Heart left ventricle (tissue), 13 donors: Measurements from ENCODE around the gene DLEU7.

ENCODE experiments used
- POLR2A ChIP-seq, 2 donors: fragments of 450-650 bp; IDR thresholded peaks; one replicate each; pipeline ENCODE4 v1.6.1; 2017; ENCODE audit warnings: antibody characterized with exemption in 2 of 2, mild to moderate bottlenecking in 2 of 2, moderate library complexity in 2 of 2
- TF ChIP-seq, protein P1 (sequence below), 12 donors: fragments of 200-600 bp; sonication (generic) in 4 of 12; IDR thresholded peaks; one replicate each; pipeline versions ENCODE4 v1.5.0 to v1.8.0; 2018 to 2022; ENCODE audit warnings: antibody characterized with exemption in 12 of 12, mild to moderate bottlenecking in 5 of 12
- donor health status: ischemic (EF 13 %, LVEDD 7.1; RV severe dilation, severe dysfunction).
- donor health status: DM: no; HTN: yes; CAD: no.
- donor health status: DM: no; HTN: no; CAD: no.
- donor health status: ischemic (EF 25% LVEDD 6.9; RV normal size, moderate dysfunction).
- donor health status: ischemic (EF 25% LVEDD 5.7; RV mildly dilated, moderate dysfunction).
- donor health status: ischemic (EF 35%, LVEDD 5.7; RV mildly dilated, moderate dysfunction).
- donor health status: nonischemic (EF 11% LVEDD 7.7; RV severe dilation, severe dysfunction).
- donor health status: DM: yes; HTN: yes; CAD: no.
- donor health status: PGD.
- donor health status: ischemic (EF 29% LVEDD 5.4; RV normal size, mild dysfunction).
- donor health status: nonischemic (EF 23%, LVEDD 6.1; RV moderate dilation, normal function).

DNA sequence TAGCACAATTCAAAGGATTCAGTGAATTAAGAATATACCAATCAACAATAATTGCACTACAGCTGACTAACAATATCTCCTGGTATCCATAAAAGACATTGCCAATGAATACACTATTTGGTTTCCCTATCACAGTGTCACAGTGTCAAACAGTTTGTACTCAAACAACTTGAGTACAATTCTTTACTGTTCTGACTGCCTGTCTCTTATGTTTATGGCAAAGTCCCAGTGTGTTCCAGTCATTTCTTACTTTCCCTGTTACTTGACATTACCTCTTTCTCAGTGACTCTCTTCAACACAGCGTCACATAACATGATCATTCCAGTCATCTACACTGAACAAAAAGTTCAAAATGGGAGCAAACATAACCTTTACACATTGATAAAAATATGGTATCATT is 44.9 kb upstream of the DLEU7 start:
- no peak for TF ChIP-seq POLR2A (IDR thresholded peaks at IDR 0.05)
- TF ChIP-seq, protein P1, sequence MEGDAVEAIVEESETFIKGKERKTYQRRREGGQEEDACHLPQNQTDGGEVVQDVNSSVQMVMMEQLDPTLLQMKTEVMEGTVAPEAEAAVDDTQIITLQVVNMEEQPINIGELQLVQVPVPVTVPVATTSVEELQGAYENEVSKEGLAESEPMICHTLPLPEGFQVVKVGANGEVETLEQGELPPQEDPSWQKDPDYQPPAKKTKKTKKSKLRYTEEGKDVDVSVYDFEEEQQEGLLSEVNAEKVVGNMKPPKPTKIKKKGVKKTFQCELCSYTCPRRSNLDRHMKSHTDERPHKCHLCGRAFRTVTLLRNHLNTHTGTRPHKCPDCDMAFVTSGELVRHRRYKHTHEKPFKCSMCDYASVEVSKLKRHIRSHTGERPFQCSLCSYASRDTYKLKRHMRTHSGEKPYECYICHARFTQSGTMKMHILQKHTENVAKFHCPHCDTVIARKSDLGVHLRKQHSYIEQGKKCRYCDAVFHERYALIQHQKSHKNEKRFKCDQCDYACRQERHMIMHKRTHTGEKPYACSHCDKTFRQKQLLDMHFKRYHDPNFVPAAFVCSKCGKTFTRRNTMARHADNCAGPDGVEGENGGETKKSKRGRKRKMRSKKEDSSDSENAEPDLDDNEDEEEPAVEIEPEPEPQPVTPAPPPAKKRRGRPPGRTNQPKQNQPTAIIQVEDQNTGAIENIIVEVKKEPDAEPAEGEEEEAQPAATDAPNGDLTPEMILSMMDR (IDR thresholded peaks at IDR 0.05) = no peak
